T-helper 2 cell (primary cell): ENCODE results near the gene ITPK1.
A peak's percentile ranks its signal among the peaks of the same experiment; 100 is the strongest.

ENCODE experiments used
- DNase-seq, 5 experiments: peaks; one replicate each; pipeline versions ENCODE4 v3.0.0 to v3.0.0-alpha.2; 2012 to 2022

Gene ITPK1

GRCh38 chr14:93023802-93024434 lies 91.8 kb downstream of the ITPK1 start:
- DNase-seq = no peak

GRCh38 chr14:93023039-93023438 lies 92.7 kb downstream of the ITPK1 start:
- DNase-seq = peak in 1 of 5 experiments; percentile 22

GRCh38 chr14:93019970-93020369 lies 95.8 kb downstream of the ITPK1 start:
- no peak for DNase-seq

- DNase-seq = no peak
Measured at GRCh38 chr14:93019367-93019843, 96.3 kb downstream of the ITPK1 start.

GRCh38 chr14:93018366-93018765 lies 97.4 kb downstream of the ITPK1 start:
- DNase-seq = no peak

GRCh38 chr14:93017898-93018297 lies 97.8 kb downstream of the ITPK1 start:
- DNase-seq = no peak

- DNase-seq = no peak
Measured at GRCh38 chr14:93017301-93017797, 98.4 kb downstream of the ITPK1 start.

GRCh38 chr14:93016275-93016845 lies 99.4 kb downstream of the ITPK1 start:
- no peak for DNase-seq

- DNase-seq = no peak
Measured at GRCh38 chr14:93015505-93015904, 100.2 kb downstream of the ITPK1 start.

- DNase-seq = no peak
Measured at GRCh38 chr14:93015064-93015463, 100.7 kb downstream of the ITPK1 start.

- DNase-seq = no peak
Measured at GRCh38 chr14:93014058-93015023, 101.4 kb downstream of the ITPK1 start.

- DNase-seq = no peak
Measured at GRCh38 chr14:93012951-93013719, 102.6 kb downstream of the ITPK1 start.

GRCh38 chr14:93012506-93012905 lies 103.2 kb downstream of the ITPK1 start:
- DNase-seq = no peak

GRCh38 chr14:93011650-93012325 lies 103.9 kb downstream of the ITPK1 start:
- DNase-seq = no peak

GRCh38 chr14:93011141-93011529 lies 104.6 kb downstream of the ITPK1 start:
- DNase-seq = no peak

- no peak for DNase-seq
Measured at GRCh38 chr14:93010522-93011140, 105.1 kb downstream of the ITPK1 start.

GRCh38 chr14:93010130-93010499 lies 105.6 kb downstream of the ITPK1 start:
- DNase-seq = no peak

GRCh38 chr14:93009471-93010129 lies 106.1 kb downstream of the ITPK1 start:
- no peak for DNase-seq

- DNase-seq = no peak
Measured at GRCh38 chr14:93008381-93008780, 107.3 kb downstream of the ITPK1 start.

- DNase-seq = no peak
Measured at GRCh38 chr14:93007225-93007997, 108.3 kb downstream of the ITPK1 start.
